Endothelial cell of umbilical vein (primary cell): ENCODE data around the gene RAB43. TPM values are rescaled to one million over a fixed set of nuclear protein-coding genes. Genes with fewer than 3 reads are reported as not detected.

ENCODE experiments used
- BruUV-seq: library from RNA; stranded (reverse); fragments of 400-500 nt; replicated peaks from 2 replicates; lab custom pipeline; 2021; lab: Mats Ljungman, UMichigan
- CTCF ChIA-PET: fragments of 300-600, 350-600 bp; sonication (Branson Sonifier 250); formaldehyde crosslinking; loops from one replicate; lab custom pipeline; 2021; ENCODE audit warnings: antibody characterized with exemption, inconsistent platforms; lab: Charles Lee
- POLR2A ChIA-PET: fragments of 300-600, 350-600 bp; sonication (Branson Sonifier 250); formaldehyde crosslinking; loops from one replicate; lab custom pipeline; 2021; ENCODE audit warnings: antibody characterized with exemption, inconsistent platforms; lab: Charles Lee
- DNase-seq: peaks from one replicate; pipeline ENCODE4 v3.0.0-alpha.2; 2011; ENCODE audit warnings: low read depth, low spot score
- FAIRE-seq: peaks from 2 replicates; lab custom pipeline; 2011; peaks lifted over from hg19 to GRCh38; lab: Jason Lieb, UNC
- H2AFZ ChIP-seq: 2 replicates; pipeline ENCODE4 v1.6.0; 2012; ENCODE audit warnings: low read depth, low read length, control low read depth, inconsistent platforms
- H3K27ac ChIP-seq: 2 replicates; pipeline ENCODE4 v1.5.1; 2011; ENCODE audit warnings: low read depth, mild to moderate bottlenecking, control low read depth, low read length, moderate library complexity; ENCODE audit not compliant: insufficient read depth
- H3K27me3 ChIP-seq, 2 experiments: 2 replicates each; pipeline versions ENCODE4 v1.6.0 to v1.6.1; 2011; ENCODE audit warnings: low read length in 2 of 2, mixed read lengths in 1 of 2; ENCODE audit not compliant: control insufficient read depth in 2 of 2, insufficient read depth in 2 of 2
- H3K36me3 ChIP-seq, 2 experiments: 2 replicates in 1 of 2; 3 replicates in 1 of 2; pipeline ENCODE4 v1.5.1; 2011; ENCODE audit warnings: low read length in 2 of 2, mild to moderate bottlenecking in 1 of 2, moderate library complexity in 1 of 2; ENCODE audit not compliant: control insufficient read depth in 2 of 2, insufficient read depth in 2 of 2; ENCODE audit errors: extremely low read depth in 1 of 2
- H3K4me1 ChIP-seq: 3 replicates; pipeline ENCODE4 v1.5.1; 2011; ENCODE audit warnings: mild to moderate bottlenecking, low read length; ENCODE audit not compliant: control insufficient read depth, insufficient read depth; ENCODE audit errors: extremely low read depth
- H3K4me2 ChIP-seq: 2 replicates; pipeline ENCODE4 v1.6.1; 2011; ENCODE audit warnings: low read length, control low read depth, mixed read lengths; ENCODE audit not compliant: insufficient read depth
- H3K4me3 ChIP-seq, 3 experiments: fragments of 200-600 bp in 1 of 3; sonication (generic), shearing (Covaris generic) in 1 of 3; replicated peaks in 1 of 3; 2 replicates each; pipeline ENCODE4 v1.5.1; 2011 to 2016; ENCODE audit warnings: control low read depth in 3 of 3, low read length in 3 of 3, mild to moderate bottlenecking in 2 of 3, inconsistent platforms in 1 of 3, low read depth in 1 of 3, moderate library complexity in 1 of 3; ENCODE audit not compliant: insufficient read depth in 1 of 3
- H3K79me2 ChIP-seq: 2 replicates; pipeline ENCODE4 v1.6.0; 2012; ENCODE audit warnings: low read length, inconsistent platforms; ENCODE audit not compliant: control insufficient read depth, insufficient read depth
- H3K9ac ChIP-seq: replicated peaks from 2 replicates; pipeline ENCODE3; 2011; ENCODE audit warnings: low read length, control low read depth; ENCODE audit not compliant: insufficient read depth; ENCODE audit errors: extremely low read depth
- H3K9me1 ChIP-seq: replicated peaks from 3 replicates; pipeline ENCODE4 v1.6.0; 2011; ENCODE audit warnings: mild to moderate bottlenecking, low read length; ENCODE audit not compliant: control insufficient read depth, insufficient read depth; ENCODE audit errors: extremely low read depth
- H3K9me3 ChIP-seq: replicated peaks from 2 replicates; pipeline ENCODE4 v1.5.1; 2012; ENCODE audit warnings: low read length, inconsistent platforms; ENCODE audit not compliant: control insufficient read depth, insufficient read depth
- H4K20me1 ChIP-seq: replicated peaks from 2 replicates; pipeline ENCODE3; 2011; ENCODE audit warnings: mild to moderate bottlenecking, low read length; ENCODE audit not compliant: control insufficient read depth, insufficient read depth; ENCODE audit errors: extremely low read depth
- CTCF ChIP-seq, 2 donors: IDR thresholded peaks; 1 replicate in 1 of 2; 2 replicates in 1 of 2; pipeline ENCODE4 v1.5.1; 2011; ENCODE audit warnings: low read length in 2 of 2, mild to moderate bottlenecking in 2 of 2, moderate library complexity in 2 of 2, control low read depth in 1 of 2, inconsistent platforms in 1 of 2, low read depth in 1 of 2; ENCODE audit not compliant: insufficient read depth in 1 of 2; ENCODE audit errors: extremely low read depth in 1 of 2
- EZH2 ChIP-seq: IDR thresholded peaks from 2 replicates; pipeline ENCODE4 v1.6.1; 2012; ENCODE audit warnings: borderline replicate concordance, low read depth, mild to moderate bottlenecking, moderate library complexity, low read length, inconsistent platforms; ENCODE audit not compliant: severe bottlenecking
- FOS ChIP-seq: IDR thresholded peaks from 2 replicates; pipeline ENCODE4 v1.6.1; 2011; ENCODE audit warnings: mild to moderate bottlenecking, low read length, moderate library complexity, borderline replicate concordance; ENCODE audit not compliant: insufficient read depth
- GATA2 ChIP-seq: IDR thresholded peaks from 2 replicates; pipeline ENCODE4 v1.7.0; 2011; ENCODE audit warnings: low read depth, mild to moderate bottlenecking, moderate library complexity, mixed read lengths, low read length; ENCODE audit not compliant: insufficient read length, insufficient read depth
- JUN ChIP-seq: IDR thresholded peaks from 2 replicates; pipeline ENCODE4 v1.6.1; 2011; ENCODE audit warnings: borderline replicate concordance, low read depth; ENCODE audit not compliant: insufficient read length, insufficient read depth
- MYC ChIP-seq: IDR thresholded peaks from one replicate; pipeline ENCODE4 v1.6.1; 2011; ENCODE audit warnings: mild to moderate bottlenecking, low read depth, low read length
- POLR2A ChIP-seq: IDR thresholded peaks from 2 replicates; pipeline ENCODE4 v1.6.1; 2012; ENCODE audit warnings: low read depth, mild to moderate bottlenecking, control low read depth, low read length
- POLR2AphosphoS5 ChIP-seq: IDR thresholded peaks from 2 replicates; pipeline ENCODE4 v1.6.1; 2012; ENCODE audit warnings: low read depth, mild to moderate bottlenecking, control low read depth, low read length, moderate library complexity; ENCODE audit not compliant: insufficient read depth
- dilution Hi-C: fragments of 300-500 bp; cut with MboI; formaldehyde crosslinking; loops from one replicate; pipeline ENCODE4 v1.15.0; 2019; ENCODE audit warnings: low sequenced_read_pairs; ENCODE audit not compliant: extremely low pct_ligation_motif_present
- intact Hi-C: fragments of 100-400 bp; cut with micrococcal nuclease; formaldehyde crosslinking; loops from one replicate; pipeline ENCODE4 v1.10.0; 2022
- polyA plus RNA-seq, 4 experiments: library from polyadenylated mRNA; depleted of rRNA in 3 of 4; stranded (reverse) in 3 of 4; unstranded in 1 of 4; fragments of >200 nt; gene quantifications; 2 replicates each; pipeline versions ENCODE4 v1.2.1 to v1.2.3, GENCODE V29; 2011 to 2012; ENCODE audit warnings: missing spikeins in 1 of 4
- total RNA-seq: library from RNA; stranded (reverse); gene quantifications from 2 replicates; pipeline ENCODE4 v1.2.3, GENCODE V29; 2021
- TF ChIP-seq, protein P1 (sequence below): IDR thresholded peaks from 2 replicates; pipeline ENCODE4 v1.6.1; 2011; ENCODE audit not compliant: insufficient read depth, insufficient read length

Gene RAB43
- total and polyA plus RNA-seq, 2 donors (not counting 3 experiments of a cell fraction or from before 2014, with no cell fraction given), result 18.5 to 31.5 TPM

DNA sequence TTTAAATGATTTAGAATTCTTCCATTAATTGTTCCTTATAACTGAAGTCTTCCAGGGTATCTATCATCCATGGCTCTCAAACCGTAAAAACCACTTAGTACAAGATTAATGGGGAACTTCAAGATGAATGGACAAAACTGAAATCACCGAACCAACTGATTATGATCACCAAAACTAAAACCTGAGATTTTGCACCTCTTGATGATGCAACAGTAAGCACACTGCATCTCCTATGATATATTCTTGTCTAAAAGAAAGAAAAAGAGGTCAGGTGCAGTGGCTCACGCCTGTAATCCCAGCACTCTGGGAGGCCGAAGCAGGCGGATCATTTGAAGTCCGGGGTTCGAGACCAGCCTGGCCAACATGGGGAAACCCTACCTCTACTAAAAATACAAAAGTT is 42.9 kb upstream of the RAB43 start:
- H3K9me3 ChIP-seq, result no peaks in the 10 kb centered on the region
- no peak overlapping the region for H3K9ac ChIP-seq
- TF ChIP-seq GATA2, result no peak
- no peak for TF ChIP-seq POLR2A
- no peak for TF ChIP-seq CTCF (IDR thresholded peaks at IDR 0.05; ENCODE audit: extremely low read depth in 1 of 2, insufficient read depth in 1 of 2, low read depth in 1 of 2, low read length in 2 of 2)
- dilution Hi-C loops (no loop called here), intact Hi-C loops (no loop called here)
- no peak overlapping the region for H3K27ac ChIP-seq
- FAIRE-seq, result no peak
- no peak overlapping the region for H3K4me3 ChIP-seq
- POLR2A ChIA-PET, result no interaction called here
- CTCF ChIA-PET, result no interaction called here
- H2AFZ ChIP-seq, result no peak overlapping the region
- no peak overlapping the region for H3K4me2 ChIP-seq
- peaks cover 11% of the 10 kb centered on the region for H3K79me2 ChIP-seq
- DNase-seq, result no peak
- H4K20me1 ChIP-seq, result no peaks in the 10 kb centered on the region
- no peaks in the 10 kb centered on the region for H3K27me3 ChIP-seq
- peaks cover 13 to 17% of the 10 kb centered on the region in 2 experiments for H3K36me3 ChIP-seq
- H3K9me1 ChIP-seq, result no peaks in the 10 kb centered on the region
- BruUV-seq, result no TSS peak
- peaks cover 15% of the 10 kb centered on the region for H3K4me1 ChIP-seq

DNA sequence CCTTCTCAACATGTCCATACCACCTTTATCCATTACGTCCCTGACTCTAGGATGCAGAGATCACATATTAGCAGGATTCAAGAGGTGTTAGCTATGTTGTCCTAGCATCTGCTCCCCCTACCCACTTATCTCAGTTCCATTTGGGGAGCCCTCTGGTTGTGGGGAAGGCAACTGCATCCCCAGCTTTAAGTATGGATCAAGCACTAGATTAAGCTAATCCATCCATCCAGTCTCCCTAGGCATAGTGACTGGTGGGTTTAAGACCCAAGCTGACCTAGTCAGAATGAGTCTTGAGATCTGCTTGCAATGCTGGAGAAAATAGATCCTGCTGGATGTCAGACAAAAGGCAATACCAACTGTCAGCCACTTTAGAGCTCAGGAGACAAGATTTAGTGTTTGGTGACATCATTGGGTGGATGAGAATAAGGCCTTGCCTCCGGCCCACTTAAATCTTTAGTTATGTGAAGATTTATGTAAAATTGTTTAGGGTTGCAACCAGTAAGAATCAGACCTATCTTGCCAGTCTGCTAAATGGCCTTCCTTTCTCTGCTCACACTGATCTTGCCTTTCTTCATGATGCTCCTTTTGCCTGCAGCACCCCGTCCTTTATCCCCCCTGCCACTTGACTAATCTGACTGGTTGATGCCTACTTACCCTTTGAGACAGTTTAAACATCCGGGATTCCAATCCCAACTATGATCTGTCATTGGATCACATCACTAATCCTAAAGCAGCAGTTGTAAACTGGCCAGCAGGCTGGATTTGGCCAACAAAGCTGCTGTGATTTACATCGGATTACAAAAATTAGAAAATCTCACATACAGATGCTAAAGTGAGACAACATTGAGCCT is 41.4 kb upstream of the RAB43 start:
- Histone ChIP-seq H3K27me3 (no peaks in the 10 kb centered on the region), H3K9me1 (no peaks in the 10 kb centered on the region), H3K9me3 (no peaks in the 10 kb centered on the region), H3K36me3 (peaks cover 12 to 13% of the 10 kb centered on the region in 2 experiments), H3K79me2 (peaks cover 23% of the 10 kb centered on the region), H3K4me2 (peak overlapping the region; percentile 84), H3K9ac (no peak overlapping the region), H3K4me1 (peaks cover 19% of the 10 kb centered on the region), H4K20me1 (no peaks in the 10 kb centered on the region), H3K4me3 (no peak overlapping the region), H3K27ac (no peak overlapping the region), H2AFZ (no peak overlapping the region)
- no TSS peak for BruUV-seq
- dilution Hi-C loops, result no loop called here
- peak; percentile 30 for DNase-seq
- CTCF ChIA-PET, result interaction anchor here (0.8 to 3.2 kb wide), 9 partner anchors 16 to 193 kb away, joined by 3 to 95 read pairs (median 5); partner anchors contain the start of gene COPG1
- FAIRE-seq, result no peak
- intact Hi-C loops, result no loop called here
- POLR2A ChIA-PET, result interaction anchor here (0.7 to 1.7 kb wide), 2 partner anchors 9 to 87 kb away, joined by 3 to 5 read pairs; partner anchors contain the start of gene COPG1
- TF ChIP-seq CTCF (IDR thresholded peaks at IDR 0.05; ENCODE audit: extremely low read depth in 1 of 2, insufficient read depth in 1 of 2, low read depth in 1 of 2, low read length in 2 of 2) (peak in 1 of 2 donors; percentile 19), POLR2A (peak; percentile 34), EZH2 (no peak), JUN (no peak), GATA2 (no peak), POLR2AphosphoS5 (peak; percentile 11), MYC (no peak), FOS (no peak)
- TF ChIP-seq, protein P1, sequence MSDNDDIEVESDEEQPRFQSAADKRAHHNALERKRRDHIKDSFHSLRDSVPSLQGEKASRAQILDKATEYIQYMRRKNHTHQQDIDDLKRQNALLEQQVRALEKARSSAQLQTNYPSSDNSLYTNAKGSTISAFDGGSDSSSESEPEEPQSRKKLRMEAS, result no peak
